HEK293T (cell line): ENCODE measurements around the gene ZC3H15.
"Not testable (repeated sequence)": the region's sequence is repeated elsewhere in the genome, so short reads cannot be mapped to it uniquely, and the experiment has no call there.

Source experiments
- CTCF ChIA-PET: fragments of 350-600 bp; formaldehyde crosslinking; extraction: SDS; loops from one replicate; lab custom pipeline; 2021; ENCODE audit warnings: antibody characterized with exemption, inconsistent platforms; lab: Yijun Ruan, JAX
- POLR2A ChIA-PET: fragments of 350-600 bp; formaldehyde crosslinking; extraction: SDS; loops from one replicate; lab custom pipeline; 2020; ENCODE audit warnings: antibody characterized with exemption, inconsistent platforms; lab: Yijun Ruan, JAX
- DNase-seq: peaks from one replicate; pipeline ENCODE4 v3.0.0; 2012; ENCODE audit warnings: mixed read lengths; ENCODE audit errors: extremely low spot score
- ARNT ChIP-seq: fragments of 450-650 bp; IDR thresholded peaks from 2 replicates; pipeline ENCODE4 v1.6.1; 2017; ENCODE audit warnings: mild to moderate bottlenecking
- BHLHE40 ChIP-seq: fragments of 450-650 bp; IDR thresholded peaks from 2 replicates; pipeline ENCODE4 v1.6.1; 2016; ENCODE audit warnings: mild to moderate bottlenecking, moderate library complexity, borderline replicate concordance
- CTBP1 ChIP-seq: fragments of 450-650 bp; IDR thresholded peaks from 2 replicates; pipeline ENCODE4 v1.6.1; 2016; ENCODE audit warnings: borderline replicate concordance
- ELF4 ChIP-seq: fragments of 450-650 bp; IDR thresholded peaks from 2 replicates; pipeline ENCODE4 v1.6.1; 2017; ENCODE audit warnings: antibody characterized with exemption
- FOXA1 ChIP-seq: fragments of 450-650 bp; IDR thresholded peaks from 2 replicates; pipeline ENCODE4 v1.6.1; 2016; ENCODE audit warnings: mild to moderate bottlenecking
- FOXK2 ChIP-seq: fragments of 450-650 bp; IDR thresholded peaks from 2 replicates; pipeline ENCODE4 v1.6.1; 2016; ENCODE audit warnings: mild to moderate bottlenecking
- FOXM1 ChIP-seq: fragments of 450-650 bp; IDR thresholded peaks from 2 replicates; pipeline ENCODE4 v1.6.1; 2017; ENCODE audit warnings: mild to moderate bottlenecking, borderline replicate concordance
- HDGF ChIP-seq: fragments of 450-650 bp; IDR thresholded peaks from 2 replicates; pipeline ENCODE4 v1.6.1; 2017; ENCODE audit warnings: antibody characterized with exemption, borderline replicate concordance
- L3MBTL2 ChIP-seq: fragments of 450-650 bp; conservative IDR thresholded peaks from 2 replicates; pipeline ENCODE4 v1.6.1; 2016; ENCODE audit warnings: mild to moderate bottlenecking
- LEF1 ChIP-seq: fragments of 450-650 bp; IDR thresholded peaks from 2 replicates; pipeline ENCODE4 v1.6.1; 2017; ENCODE audit warnings: mild to moderate bottlenecking, borderline replicate concordance
- NFRKB ChIP-seq: fragments of 450-650 bp; IDR thresholded peaks from 2 replicates; pipeline ENCODE4 v1.6.1; 2016; ENCODE audit warnings: mild to moderate bottlenecking, moderate library complexity
- SP1 ChIP-seq: fragments of 450-650 bp; IDR thresholded peaks from 2 replicates; pipeline ENCODE4 v1.6.1; 2017
- SUZ12 ChIP-seq: fragments of 450-650 bp; IDR thresholded peaks from 2 replicates; pipeline ENCODE4 v1.6.1; 2016; ENCODE audit warnings: mild to moderate bottlenecking
- TARDBP ChIP-seq: fragments of 450-650 bp; IDR thresholded peaks from 2 replicates; pipeline ENCODE4 v1.6.1; 2016
- ZNF384 ChIP-seq: fragments of 450-650 bp; IDR thresholded peaks from 2 replicates; pipeline ENCODE4 v1.6.1; 2016
- TF ChIP-seq, protein P1 (sequence below): fragments of 450-650 bp; IDR thresholded peaks from 2 replicates; pipeline ENCODE4 v1.6.1; 2016

Gene ZC3H15

DNA sequence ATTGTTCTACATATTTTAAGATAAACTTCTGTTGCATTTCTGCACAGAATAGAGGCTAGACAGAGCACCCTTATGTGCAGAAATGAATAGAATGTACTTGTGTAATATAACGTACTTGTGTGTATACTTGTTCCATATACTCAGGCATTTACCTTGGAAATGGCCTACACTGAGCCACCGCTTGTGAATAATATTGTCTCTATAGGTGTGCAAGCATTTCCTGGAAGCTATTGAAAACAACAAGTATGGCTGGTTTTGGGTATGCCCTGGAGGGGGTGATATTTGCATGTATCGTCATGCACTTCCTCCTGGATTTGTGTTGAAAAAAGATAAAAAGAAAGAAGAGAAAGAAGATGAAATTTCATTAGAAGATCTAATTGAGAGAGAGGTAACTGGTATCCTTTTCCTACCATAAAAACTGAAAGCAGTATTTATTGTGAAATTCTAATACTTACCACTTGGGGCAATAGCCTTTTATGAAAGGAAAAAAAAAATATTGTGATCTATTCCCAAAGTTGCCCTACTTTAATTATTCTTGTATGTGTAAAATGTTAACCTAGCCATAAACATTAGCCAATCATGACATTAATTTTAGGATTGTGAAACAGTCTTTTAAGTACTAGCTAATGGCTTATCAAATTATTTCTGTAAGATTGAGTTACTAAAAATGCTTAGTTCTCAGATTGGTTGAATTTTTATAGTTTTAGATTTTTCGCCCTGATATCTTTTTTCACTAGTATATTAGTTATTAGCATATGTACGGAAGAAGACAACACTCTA lies 18.0 kb downstream of the ZC3H15 start:
- 0 out of 2 replicates have a peak, but pooled peaks have one; percentile 33 for TF ChIP-seq ZNF384
- TF ChIP-seq SUZ12, result no peak
- CTCF ChIA-PET, result interaction anchor here (2.2 kb wide), 1 partner anchor 138 kb away, joined by 16 read pairs; no protein-coding TSS in a partner anchor
- POLR2A ChIA-PET, result interaction anchor here (1.2 kb wide), 1 partner anchor 85 kb away, joined by 4 read pairs; no protein-coding TSS in a partner anchor
- DNase-seq, result no peak

DNA sequence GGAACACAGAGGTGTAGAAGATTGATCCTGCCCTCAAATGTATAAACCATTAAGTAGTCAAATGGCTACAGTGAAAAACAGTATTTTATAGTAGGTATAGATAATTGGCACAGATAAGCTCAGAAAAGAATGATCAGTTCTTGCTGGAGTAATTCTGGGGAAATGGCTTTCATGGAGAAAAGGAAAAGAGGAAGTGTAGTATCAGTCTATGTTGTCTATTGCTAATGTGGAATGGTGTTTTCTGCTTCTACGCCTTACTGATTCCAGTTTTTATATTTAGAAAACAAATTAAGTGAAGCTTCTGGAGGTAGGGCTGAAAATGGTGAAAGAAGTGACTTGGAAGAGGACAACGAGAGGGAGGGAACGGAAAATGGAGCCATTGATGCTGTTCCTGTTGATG lies 22.2 kb downstream of the ZC3H15 start:
- CTCF ChIA-PET, result no interaction called here
- DNase-seq, result no peak

GRCh38 chr2:186515376-186515775 lies 29.3 kb downstream of the ZC3H15 start:
- ChIA-PET POLR2A (no interaction called here), CTCF (no interaction called here)
- no peak for DNase-seq
- TF ChIP-seq SP1 (no peak), NFRKB (no peak), FOXA1 (no peak), CTBP1 (no peak), HDGF (no peak), ARNT (no peak), ELF4 (no peak), SUZ12 (no peak), FOXM1 (no peak), LEF1 (no peak), ZNF384 (no peak), L3MBTL2 (no peak), TARDBP (no peak), FOXK2 (no peak), BHLHE40 (no peak)
- TF ChIP-seq, protein P1, sequence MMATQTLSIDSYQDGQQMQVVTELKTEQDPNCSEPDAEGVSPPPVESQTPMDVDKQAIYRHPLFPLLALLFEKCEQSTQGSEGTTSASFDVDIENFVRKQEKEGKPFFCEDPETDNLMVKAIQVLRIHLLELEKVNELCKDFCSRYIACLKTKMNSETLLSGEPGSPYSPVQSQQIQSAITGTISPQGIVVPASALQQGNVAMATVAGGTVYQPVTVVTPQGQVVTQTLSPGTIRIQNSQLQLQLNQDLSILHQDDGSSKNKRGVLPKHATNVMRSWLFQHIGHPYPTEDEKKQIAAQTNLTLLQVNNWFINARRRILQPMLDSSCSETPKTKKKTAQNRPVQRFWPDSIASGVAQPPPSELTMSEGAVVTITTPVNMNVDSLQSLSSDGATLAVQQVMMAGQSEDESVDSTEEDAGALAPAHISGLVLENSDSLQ, result no peak

More for the DNA sequence above, 22.2 kb downstream of the ZC3H15 start:
- POLR2A ChIA-PET, result no interaction called here
- TF ChIP-seq ARNT (no peak), TARDBP (no peak), CTBP1 (no peak), SP1 (no peak), ELF4 (no peak), HDGF (no peak), BHLHE40 (no peak), FOXM1 (no peak), FOXA1 (no peak), SUZ12 (no peak), FOXK2 (no peak), NFRKB (no peak), LEF1 (no peak), L3MBTL2 (no peak), ZNF384 (no peak)
- TF ChIP-seq, protein P1, result no peak

GRCh38 chr2:186516396-186516795 lies 30.3 kb downstream of the ZC3H15 start:
- TF ChIP-seq HDGF, result no peak
- TF ChIP-seq FOXM1, result no peak
- no peak for TF ChIP-seq SP1
- no peak for TF ChIP-seq FOXA1
- CTCF ChIA-PET, result interaction anchor here (0.6 kb wide), 1 partner anchor 15 kb away, joined by 3 read pairs; no protein-coding TSS in a partner anchor
- POLR2A ChIA-PET, result no interaction called here
- DNase-seq, result no peak

DNA sequence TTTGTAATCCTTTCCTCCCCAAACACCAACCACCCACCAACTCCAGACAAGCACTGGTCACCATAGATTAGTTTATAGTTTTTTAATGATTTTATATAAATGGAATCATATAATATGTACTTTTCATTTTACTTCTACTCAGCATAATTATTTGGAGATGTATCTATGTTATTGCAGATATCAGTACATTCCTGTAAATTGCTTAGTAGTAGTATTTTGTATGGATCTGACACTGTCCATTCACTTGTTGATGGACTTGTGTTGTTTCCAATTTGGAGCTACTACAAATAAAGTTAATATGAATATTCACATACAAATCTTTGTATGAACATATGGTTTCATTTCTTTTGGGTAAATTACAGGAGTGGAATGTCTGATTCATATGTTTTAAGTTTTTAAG lies 31.0 kb downstream of the ZC3H15 start:
- ChIA-PET POLR2A (no interaction called here), CTCF (no interaction called here)
- TF ChIP-seq L3MBTL2 (no peak), FOXK2 (no peak), BHLHE40 (no peak)
- DNase-seq, result no peak

DNA sequence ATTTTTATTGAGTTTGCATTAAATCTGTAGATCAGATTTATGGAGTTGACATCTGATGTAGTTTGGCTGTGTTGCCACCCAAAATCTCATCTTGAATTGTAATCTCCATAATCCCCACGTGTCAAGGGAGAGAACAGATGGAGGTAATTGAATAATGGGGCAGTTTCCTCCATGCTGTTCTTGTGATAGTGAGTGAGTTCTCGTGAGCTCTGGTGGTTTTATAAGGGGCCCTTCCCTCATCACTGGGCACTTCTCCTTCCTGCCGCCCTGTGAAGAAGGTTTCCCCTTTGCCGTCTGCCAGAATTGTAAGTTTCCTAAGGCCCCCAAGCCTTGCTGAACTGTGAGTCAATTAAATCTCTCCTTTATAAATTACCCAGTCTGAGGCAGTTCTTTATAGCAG lies 32.2 kb downstream of the ZC3H15 start:
- TF ChIP-seq FOXM1, result no peak
- TF ChIP-seq BHLHE40, result no peak
- no peak for TF ChIP-seq TARDBP
- TF ChIP-seq ZNF384, result no peak
- TF ChIP-seq FOXA1, result no peak
- TF ChIP-seq ARNT, result no peak
- TF ChIP-seq NFRKB, result no peak
- TF ChIP-seq SUZ12, result no peak
- no peak for TF ChIP-seq FOXK2
- TF ChIP-seq ELF4, result no peak
- no peak for TF ChIP-seq HDGF
- no peak for TF ChIP-seq L3MBTL2
- CTCF ChIA-PET, result no interaction called here
- DNase-seq, result no peak
- POLR2A ChIA-PET, result no interaction called here

GRCh38 chr2:186518945-186519344 lies 32.9 kb downstream of the ZC3H15 start:
- no peak for DNase-seq
- no peak for TF ChIP-seq NFRKB
- no peak for TF ChIP-seq ZNF384
- no peak for TF ChIP-seq FOXA1
- TF ChIP-seq FOXM1, result no peak
- ChIA-PET CTCF (no interaction called here), POLR2A (no interaction called here)

- CTCF ChIA-PET, DNase-seq, POLR2A ChIA-PET: not testable (repeated sequence)
These were observed 35.6 kb downstream of the ZC3H15 start for GRCh38 chr2:186521570-186522153.
